Measurements from ENCODE around the gene CARMIL1.

CARMIL1 gene

DNA sequence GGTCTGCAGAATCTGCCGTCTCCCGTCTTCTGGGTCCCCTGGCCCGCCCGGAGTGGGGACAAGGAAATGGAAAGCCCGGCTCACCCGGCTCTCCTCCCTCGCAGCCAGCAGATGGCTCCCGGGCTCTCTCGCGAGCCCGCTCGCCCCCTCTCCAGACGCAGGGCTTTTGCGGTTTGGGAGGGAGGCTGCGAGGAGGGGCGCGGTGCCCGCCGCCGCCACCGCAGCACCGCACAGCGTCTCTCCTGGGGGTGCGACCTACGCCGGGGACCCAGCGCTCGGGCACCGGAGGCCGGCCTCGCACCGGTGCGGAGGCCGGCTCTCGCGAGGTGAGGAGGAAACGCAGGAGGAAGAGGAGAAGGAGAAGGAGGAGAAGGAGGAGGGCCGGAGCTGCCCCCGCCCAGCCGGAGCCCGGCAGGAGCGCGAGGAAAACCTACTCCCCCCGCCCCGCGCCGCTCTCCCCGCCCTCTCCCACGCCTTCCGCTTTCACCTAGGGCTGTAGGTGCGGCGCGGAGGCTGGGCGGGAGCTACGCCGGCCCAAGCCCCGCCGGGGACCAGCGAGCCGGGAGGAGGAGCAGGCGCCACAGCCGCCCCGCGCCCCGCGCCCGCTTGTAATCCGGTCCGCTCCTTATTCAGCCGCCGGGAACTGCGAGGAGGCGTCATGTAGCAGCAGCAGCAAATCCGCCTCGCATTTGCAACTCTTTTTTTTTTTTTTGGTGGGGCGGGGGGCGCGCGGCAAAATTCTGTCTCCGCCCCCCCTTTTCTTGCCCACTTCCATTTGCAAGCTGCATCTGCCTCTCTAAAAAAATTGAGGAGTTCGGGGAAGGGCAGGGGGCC, at the start of gene CARMIL1:
TSS of gene CARMIL1 (plus strand) at position 461 of the 834 bp plus-strand sequence. CDS start 422 bp downstream, outside the sequence.
- peak; percentile 68 for DNase-seq

GRCh38 chr6:25229671-25230321, 49.4 kb upstream of the CARMIL1 start:
- no peak for DNase-seq

DNA sequence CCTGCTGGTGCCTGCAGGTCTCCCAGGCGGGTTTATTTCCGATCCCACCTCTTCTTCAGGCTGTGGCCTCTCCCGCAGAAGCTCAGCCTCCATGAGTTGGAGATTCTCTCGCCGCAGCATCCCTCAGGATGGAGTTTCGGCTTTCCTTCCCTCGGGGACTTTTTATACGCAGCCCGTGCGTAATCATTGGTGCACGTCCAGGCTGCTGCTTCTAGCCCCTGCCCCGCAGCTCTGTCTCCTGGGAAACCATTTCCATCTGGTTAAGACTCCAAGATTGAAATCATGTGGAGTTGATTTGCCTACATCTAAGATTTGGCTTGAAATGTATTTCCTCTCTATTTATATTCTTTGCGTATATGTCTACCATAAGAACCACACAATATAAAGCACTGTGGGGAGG, 46.7 kb upstream of the CARMIL1 start:
- DNase-seq = no peak

GRCh38 chr6:25233226-25233625, 45.9 kb upstream of the CARMIL1 start:
- no peak for DNase-seq

- no peak for DNase-seq
Measured at GRCh38 chr6:25237579-25237978, 41.6 kb upstream of the CARMIL1 start.

DNA sequence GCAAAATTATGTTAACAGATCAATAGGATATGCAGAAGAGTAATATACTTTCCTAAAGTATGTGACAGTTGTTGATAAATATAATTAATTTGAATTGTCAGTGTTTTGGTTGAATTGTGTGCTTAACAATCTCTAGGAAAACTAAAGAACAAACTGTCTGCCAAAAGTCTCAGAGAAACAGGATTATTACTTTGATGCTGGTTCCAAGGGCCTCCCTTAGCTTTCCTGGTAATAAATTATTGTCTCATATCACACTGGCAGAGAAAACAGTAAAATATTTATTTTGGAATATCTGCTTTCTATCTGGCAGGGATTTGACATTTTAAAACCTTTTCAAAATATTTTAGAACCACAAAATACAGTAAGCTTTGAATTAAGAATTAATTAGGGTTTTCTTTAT, 40.1 kb upstream of the CARMIL1 start:
- no peak for DNase-seq

DNA sequence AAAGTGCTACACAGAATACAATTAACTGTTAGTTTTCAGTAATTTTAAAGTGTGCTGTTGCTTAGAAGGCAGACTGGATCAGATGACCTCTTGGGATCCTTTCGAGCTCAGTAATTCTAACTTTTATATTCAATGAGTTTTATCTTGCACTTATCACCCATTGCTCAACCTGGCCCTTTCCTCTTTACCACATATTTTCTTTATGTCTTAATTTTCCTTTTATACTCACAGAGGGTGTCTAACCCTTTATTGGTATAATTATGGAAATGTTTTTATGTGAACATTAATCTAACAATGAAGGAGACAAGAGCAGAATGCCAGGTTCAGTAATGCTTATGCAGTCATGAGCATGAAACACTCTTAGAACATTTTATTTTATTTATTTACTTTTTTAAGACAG, 39.7 kb upstream of the CARMIL1 start:
- DNase-seq = no peak

DNA sequence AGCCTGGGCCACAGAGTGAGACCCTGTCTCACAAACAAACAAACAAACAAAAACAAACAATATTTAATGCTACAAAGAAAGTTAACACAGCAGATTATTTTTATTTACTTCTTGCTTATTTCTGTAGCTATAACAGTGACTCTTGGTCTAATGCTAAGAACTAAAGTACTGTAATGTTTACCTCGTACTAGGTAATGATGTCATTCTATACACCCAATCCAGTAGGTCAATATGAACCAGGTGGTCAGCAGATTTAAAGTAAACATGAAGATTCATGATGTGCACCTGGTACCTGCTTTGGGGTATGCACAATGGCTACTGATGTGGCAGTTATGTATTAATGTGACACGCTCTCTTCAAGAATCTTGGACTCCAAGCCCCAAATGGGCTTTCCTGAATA, 36.6 kb upstream of the CARMIL1 start:
- no peak for DNase-seq

GRCh38 chr6:25244865-25245264, 34.3 kb upstream of the CARMIL1 start:
- DNase-seq = no peak

GRCh38 chr6:25248123-25248522, 31.1 kb upstream of the CARMIL1 start:
- DNase-seq = no peak

GRCh38 chr6:25249133-25249532, 30.0 kb upstream of the CARMIL1 start:
- DNase-seq = no peak

GRCh38 chr6:25250878-25251277, 28.3 kb upstream of the CARMIL1 start:
- no peak for DNase-seq

DNA sequence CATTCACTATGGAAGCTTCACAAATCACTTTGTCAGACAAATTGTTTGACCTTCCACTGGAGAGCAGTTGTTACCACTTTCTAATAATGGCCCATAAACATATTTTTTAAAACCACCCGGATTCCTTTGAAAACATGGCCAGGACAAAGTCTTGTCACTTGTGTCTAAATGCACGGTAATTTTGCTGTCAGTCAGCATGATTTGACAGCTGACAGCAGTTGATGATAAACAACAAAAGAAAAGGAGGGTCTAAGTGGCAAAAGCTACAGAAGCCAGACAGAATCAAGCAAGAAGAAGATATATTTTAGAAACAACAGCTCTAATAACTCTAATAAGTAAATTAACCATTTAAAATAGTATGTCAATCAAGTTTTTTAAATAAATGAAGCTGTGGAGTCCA, 27.7 kb upstream of the CARMIL1 start:
- DNase-seq = no peak

DNA sequence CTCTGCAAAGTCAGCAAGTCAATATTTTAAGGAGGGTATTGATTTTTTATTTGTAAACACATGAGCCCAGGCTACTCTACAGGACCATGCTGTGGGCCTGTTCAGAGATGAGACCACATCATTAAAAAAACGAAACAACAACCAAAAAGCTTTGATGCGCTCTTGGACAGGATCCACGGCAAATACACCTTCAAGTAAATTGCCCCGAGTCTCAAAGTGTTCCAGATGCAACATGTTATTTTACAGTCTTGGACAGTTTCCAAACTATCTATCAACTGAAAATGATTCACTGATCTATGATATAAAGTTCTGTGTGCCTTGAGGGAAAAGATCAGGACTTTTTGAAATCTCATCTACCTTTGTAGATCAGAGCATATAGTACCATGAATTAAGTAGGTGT, 25.8 kb upstream of the CARMIL1 start:
- no peak for DNase-seq

GRCh38 chr6:25254671-25255070, 24.5 kb upstream of the CARMIL1 start:
- no peak for DNase-seq

- no peak for DNase-seq
Measured at GRCh38 chr6:25257686-25258348, 21.4 kb upstream of the CARMIL1 start.

DNA sequence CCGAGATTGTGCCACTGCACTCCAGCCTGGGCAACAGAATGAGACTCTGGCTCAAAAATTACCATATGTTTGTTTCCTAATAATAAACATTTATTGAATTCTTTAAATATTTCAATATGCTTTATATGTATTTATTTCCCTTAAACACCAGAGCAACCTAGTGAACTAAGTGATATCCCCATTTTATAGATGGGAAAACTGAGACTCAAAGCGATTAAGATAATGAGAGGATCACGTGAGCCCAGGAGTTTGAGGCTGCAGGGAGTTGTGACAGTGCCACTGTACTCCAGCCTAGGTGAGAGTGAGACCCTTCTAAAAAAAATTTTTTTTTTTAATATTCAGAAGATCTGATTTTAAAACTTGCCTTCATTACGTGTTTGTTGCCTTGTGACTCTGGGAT, 19.4 kb upstream of the CARMIL1 start:
- DNase-seq = no peak

GRCh38 chr6:25263657-25264056, 15.5 kb upstream of the CARMIL1 start:
- DNase-seq = no peak

DNA sequence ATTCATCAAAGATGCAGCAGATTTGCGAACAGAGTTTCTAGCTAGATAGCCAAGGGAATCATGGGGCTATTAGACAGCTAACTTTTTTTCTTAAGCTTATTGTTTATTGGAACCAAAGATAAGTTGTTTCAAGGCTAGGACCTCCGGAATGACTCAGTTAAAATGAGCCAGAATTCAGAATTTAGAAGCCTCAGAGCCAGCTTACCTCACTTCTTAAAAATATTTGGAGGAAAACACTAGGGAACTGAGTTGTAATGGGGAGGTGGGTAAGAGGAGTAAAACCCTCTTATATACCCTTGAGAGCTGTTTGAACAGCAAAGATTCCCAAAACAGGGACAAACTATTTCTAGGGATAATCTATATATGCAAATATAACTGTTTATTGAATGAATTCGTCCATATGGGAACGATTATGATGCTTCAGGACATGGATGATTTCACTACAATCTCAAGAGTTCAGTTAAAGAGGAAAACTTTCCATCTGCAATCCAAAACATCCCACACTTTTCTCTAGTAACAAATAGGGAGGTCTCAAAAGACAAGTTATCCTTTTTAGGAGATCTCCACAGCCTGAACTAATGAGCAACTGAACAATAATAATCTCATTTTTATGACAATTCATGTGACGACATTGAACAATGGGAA, 12.6 kb upstream of the CARMIL1 start:
- DNase-seq = no peak

DNA sequence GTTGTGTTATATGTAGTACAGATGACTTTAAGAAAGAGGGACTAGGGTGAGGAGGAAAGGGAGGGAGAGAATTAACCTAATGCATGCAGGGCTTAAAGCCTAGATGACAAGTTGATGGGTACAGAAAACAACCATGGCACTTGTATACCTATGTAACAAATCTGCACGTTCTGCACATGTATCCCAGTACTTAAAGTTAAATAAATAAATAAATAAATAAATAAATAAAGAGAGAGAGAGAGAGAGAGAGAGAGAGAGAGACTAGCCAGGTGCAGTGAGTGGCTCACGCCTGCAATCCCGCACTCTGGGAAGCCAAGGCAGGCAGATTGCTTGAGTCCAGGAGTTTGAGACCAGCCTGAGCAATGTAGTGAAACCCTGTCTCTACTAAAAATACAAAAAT, 11.5 kb upstream of the CARMIL1 start:
- no peak for DNase-seq

DNA sequence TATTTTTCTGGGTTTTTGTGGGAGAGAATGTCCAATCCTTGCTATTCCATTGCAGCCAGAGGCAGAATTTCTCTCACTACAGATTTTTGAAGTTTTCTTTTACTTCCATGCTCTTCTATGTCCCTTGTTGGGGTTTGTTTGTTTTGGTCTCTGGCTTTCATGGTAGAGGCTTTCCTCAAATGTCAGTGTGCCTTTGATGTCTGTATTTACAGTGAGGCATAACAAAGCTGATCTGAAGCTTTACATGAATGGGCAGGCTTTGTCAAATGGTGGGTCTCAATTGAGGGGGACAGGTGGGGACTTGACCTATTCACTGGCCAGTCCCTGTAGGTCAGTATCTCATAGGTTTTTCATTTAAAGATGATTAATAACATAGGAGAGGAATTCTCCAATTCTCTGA, 8.6 kb upstream of the CARMIL1 start:
- no peak for DNase-seq

GRCh38 chr6:25275436-25275835, 3.7 kb upstream of the CARMIL1 start:
- no peak for DNase-seq

DNA sequence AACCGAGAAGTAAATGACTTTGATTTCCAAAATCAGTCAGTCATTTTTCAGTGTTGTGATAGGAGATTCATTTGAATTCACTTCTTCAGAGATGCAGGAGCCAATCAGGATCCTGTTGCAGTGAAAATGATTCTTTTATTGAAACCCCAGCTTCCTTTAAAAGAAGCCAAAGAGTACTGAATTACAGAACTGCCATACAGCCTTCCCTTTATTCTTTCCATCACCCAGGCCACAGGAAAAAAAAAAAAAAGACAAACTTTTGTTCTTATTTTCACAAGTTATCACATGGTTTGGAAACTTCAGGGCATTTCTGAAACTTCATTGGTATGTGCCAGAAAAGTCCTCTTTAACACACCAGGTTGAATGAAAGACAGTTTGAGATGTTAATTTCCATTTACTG, 1.8 kb upstream of the CARMIL1 start:
- no peak for DNase-seq

GRCh38 chr6:25277857-25278256, 1.3 kb upstream of the CARMIL1 start:
- no peak for DNase-seq
